HG02642 (cell line): ENCODE measurements around the gene MTRFR.

Experiments
- ATAC-seq: cut with Tn5 transposase; IDR thresholded peaks from one replicate; pipeline ENCODE4 v1.9.1; 2021; ENCODE audit warnings: mild to moderate bottlenecking; ENCODE audit not compliant: unreplicated experiment, poor library complexity

The MTRFR gene

DNA sequence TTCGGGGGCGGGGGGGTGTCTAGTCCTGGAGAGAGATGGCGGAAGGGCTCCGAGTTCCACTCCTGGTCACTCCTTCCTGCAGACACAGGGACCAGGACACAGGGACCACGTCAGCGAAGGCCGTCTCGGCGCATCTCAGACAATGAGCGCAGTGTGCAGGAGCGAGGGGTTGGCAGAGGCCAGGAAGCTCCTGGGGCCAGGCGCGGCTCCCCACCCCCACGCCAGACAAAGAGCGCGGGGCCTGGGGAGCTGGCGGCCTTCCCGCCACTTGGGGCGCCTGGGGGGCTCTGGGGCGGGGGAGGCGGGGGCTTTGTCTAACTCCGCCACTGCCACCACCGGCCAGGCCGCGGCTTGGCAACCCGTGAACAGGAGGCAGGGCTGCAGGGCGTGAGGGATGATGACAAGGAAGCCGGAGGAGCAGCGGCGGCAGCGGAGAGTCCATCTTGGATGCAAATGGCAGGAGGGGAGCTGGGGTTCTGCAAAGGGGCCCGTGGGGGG, 36.2 kb downstream of the MTRFR start:
- no peak for ATAC-seq

DNA sequence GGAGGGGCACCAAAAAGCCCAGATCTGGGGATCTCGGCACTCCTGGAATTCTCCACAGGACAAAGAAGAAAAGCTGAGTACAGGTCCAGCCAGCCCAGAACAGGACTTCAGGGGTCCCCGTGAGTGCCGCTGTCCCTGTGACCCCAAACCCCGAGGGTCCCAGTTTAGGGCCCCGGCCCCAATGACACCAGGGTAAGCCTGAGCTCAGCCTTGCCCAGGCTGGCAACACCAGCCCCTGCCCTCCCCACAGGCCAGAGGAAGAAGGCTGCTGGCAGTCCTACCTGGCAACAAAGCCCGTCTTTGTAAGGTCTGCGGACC, 36.6 kb downstream of the MTRFR start:
- no peak for ATAC-seq

GRCh38 chr12:123270214-123271000, 37.2 kb downstream of the MTRFR start:
- ATAC-seq, result peak; percentile 11

GRCh38 chr12:123271001-123271668, 37.9 kb downstream of the MTRFR start:
- peak; percentile 66 for ATAC-seq

DNA sequence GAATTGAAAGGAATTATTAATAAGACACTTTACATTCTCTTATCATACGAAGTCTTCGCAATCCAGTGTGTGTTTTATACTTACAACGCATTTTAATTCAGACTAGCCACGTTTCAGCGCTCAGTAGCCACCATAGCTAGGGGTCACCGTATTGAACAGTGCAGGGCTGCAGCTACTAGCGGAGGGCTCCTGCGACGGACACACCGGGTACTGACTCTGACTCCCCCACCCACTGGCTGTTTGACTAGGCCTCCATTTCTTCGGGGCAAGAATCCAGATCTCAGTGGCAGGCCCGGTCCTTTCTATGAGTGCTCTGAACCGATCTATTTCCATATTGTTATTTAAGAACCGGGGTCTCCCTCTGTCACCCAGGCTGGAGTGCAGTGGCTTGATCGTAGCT, 39.9 kb downstream of the MTRFR start:
- no peak for ATAC-seq

GRCh38 chr12:123278101-123278627, 44.9 kb downstream of the MTRFR start:
- ATAC-seq, result no peak

GRCh38 chr12:123280971-123281370, 47.7 kb downstream of the MTRFR start:
- ATAC-seq, result no peak

DNA sequence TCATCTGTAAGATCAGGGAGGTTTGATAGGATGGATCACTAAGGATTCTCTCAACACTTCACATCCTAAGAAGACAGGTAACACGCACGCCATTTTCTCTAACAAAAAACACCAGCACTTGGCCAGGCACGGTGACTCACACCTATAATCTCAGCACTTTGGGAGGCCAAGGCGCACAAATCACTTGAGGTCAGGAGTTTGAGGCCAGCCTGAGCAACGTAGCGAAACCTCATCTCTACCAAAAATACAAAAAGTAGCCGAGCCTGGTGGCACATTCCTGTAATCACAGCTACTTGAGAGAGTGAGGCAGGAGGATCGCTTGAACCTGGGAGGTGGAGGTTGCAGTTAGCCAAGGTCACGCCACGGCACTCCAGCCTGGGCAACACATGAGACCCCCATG, 48.9 kb downstream of the MTRFR start:
- no peak for ATAC-seq

DNA sequence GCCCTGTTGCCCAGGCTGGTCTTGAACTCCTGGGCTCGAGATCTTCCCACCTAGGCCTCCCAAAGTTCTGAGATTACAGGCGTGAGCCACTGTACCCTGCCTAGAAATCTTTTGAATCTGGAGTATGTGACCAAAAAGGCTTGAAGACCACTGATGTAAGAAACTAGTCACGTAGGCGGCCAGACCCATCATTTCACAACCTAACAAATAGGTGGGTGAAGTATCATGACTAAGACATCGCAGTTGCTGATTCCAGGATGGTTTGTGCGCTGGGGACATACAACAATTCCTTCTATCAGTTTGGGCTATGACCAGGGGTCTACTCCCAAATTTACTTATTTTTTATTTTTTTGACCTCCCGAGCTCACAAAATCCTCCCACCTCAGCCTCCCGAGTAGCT, 50.2 kb downstream of the MTRFR start:
- no peak for ATAC-seq

DNA sequence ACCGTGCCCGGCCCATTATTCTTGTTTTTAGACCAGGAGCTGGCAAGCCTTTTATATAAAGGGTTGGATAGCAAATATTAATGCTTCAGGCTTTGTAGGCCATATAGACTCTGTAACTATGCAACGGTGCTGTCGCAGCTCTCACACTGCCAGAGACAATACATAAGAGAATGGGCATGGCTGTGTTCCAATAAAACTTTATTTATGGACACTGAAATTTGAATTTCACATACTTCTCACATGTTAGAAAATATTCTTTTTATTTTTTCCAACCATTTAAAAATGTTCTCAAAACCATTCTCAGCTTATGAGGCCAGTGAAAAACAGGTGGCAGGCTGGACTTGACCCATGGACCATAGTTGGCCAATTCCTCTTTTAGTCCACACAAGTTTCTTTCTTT, 51.4 kb downstream of the MTRFR start:
- no peak for ATAC-seq

GRCh38 chr12:123286652-123287373, 53.6 kb downstream of the MTRFR start:
- no peak for ATAC-seq

DNA sequence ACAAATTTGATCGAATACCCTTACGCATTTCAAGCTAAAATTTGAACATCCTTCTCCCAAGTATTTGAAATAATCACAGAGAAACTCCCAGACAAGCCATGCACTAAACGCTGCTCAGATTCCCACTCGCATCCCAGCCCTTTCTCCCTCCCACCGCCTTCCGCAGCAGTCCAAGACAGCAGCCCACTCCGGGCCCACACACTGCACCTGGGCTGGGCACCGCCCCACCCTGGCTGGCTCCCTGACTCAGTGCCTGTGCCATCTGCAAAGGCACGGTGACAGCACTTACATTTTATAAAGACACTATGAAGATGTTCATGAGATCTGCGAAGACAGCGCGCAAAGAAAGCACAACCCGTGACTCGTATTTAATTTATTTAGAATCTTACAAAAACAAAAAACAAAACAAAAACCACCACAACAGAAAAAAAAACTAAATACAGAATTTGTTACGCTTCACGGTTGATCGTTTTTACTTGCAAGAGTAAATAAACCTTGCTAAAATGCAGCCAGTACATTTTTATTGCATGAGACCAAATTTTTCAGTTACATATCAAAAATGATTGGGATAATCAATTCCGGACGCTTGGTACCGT, 55.6 kb downstream of the MTRFR start:
- ATAC-seq, result no peak

DNA sequence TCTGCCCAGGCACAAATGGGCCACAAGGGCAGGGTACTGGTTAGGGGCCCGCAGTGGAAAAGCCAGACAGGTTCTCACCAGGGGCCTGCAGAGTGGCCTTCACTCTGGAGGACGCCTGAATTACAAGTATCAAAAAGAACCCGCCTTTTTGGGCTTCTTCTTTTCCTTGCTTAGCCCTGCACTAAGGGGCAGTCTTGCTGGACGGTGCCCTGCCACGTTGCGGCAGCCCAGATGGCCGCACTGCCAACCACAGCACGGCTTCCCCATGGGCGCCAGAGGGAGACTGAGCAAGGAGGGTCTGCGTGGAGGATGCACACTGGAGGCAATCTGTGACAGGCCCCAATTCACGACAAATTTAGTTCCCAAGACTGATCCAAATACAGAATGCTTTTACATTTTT, 56.7 kb downstream of the MTRFR start:
- ATAC-seq, result no peak

GRCh38 chr12:123293178-123293760, 60.0 kb downstream of the MTRFR start:
- ATAC-seq, result no peak

GRCh38 chr12:123305136-123305535, 71.9 kb downstream of the MTRFR start:
- ATAC-seq, result no peak

GRCh38 chr12:123306200-123306599, 73.0 kb downstream of the MTRFR start:
- ATAC-seq, result no peak
